ENCODE results near the gene DCLRE1B.

Gene DCLRE1B

GRCh38 chr1:113922957-113923356 is 17.8 kb downstream of the DCLRE1B start:
- DNase-seq (ENCODE audit: low read depth in 1 of 2, low spot score in 1 of 2) = no peak

GRCh38 chr1:113924473-113924872 is 19.3 kb downstream of the DCLRE1B start:
- DNase-seq (ENCODE audit: low read depth in 1 of 2, low spot score in 1 of 2) = no peak

GRCh38 chr1:113928187-113928930 is 23.2 kb downstream of the DCLRE1B start:
- DNase-seq (ENCODE audit: low read depth in 1 of 2, low spot score in 1 of 2) = no peak

GRCh38 chr1:113928941-113929749 is 24.0 kb downstream of the DCLRE1B start, which contains the start of gene HIPK1:
Gene HIPK1 (plus strand): TSS chr1:113929324.
- DNase-seq (ENCODE audit: low read depth in 1 of 2, low spot score in 1 of 2) = peak; percentile 84 to 90

- DNase-seq (ENCODE audit: low read depth in 1 of 2, low spot score in 1 of 2) = peak; percentile 32 to 57
These were observed 24.8 kb downstream of the DCLRE1B start for GRCh38 chr1:113929750-113930498.

GRCh38 chr1:113930499-113931161 is 25.5 kb downstream of the DCLRE1B start:
- DNase-seq (ENCODE audit: low read depth in 1 of 2, low spot score in 1 of 2) = peak in 1 of 2 donors; percentile 41

- DNase-seq (ENCODE audit: low read depth in 1 of 2, low spot score in 1 of 2) = no peak
These were observed 26.3 kb downstream of the DCLRE1B start for GRCh38 chr1:113931451-113931851.

- no peak for DNase-seq (ENCODE audit: low read depth in 1 of 2, low spot score in 1 of 2)
These were observed 28.9 kb downstream of the DCLRE1B start for GRCh38 chr1:113934006-113934405.

GRCh38 chr1:113934511-113935055 is 29.5 kb downstream of the DCLRE1B start:
- DNase-seq (ENCODE audit: low read depth in 1 of 2, low spot score in 1 of 2) = no peak

GRCh38 chr1:113935176-113935575 is 30.1 kb downstream of the DCLRE1B start:
- DNase-seq (ENCODE audit: low read depth in 1 of 2, low spot score in 1 of 2) = no peak

GRCh38 chr1:113935970-113936369 is 30.8 kb downstream of the DCLRE1B start:
- DNase-seq (ENCODE audit: low read depth in 1 of 2, low spot score in 1 of 2) = no peak

- no peak for DNase-seq (ENCODE audit: low read depth in 1 of 2, low spot score in 1 of 2)
These were observed 32.0 kb downstream of the DCLRE1B start for GRCh38 chr1:113937146-113937545.

GRCh38 chr1:113938192-113938591 is 33.1 kb downstream of the DCLRE1B start:
- no peak for DNase-seq (ENCODE audit: low read depth in 1 of 2, low spot score in 1 of 2)

GRCh38 chr1:113940365-113941244 is 35.5 kb downstream of the DCLRE1B start:
- DNase-seq (ENCODE audit: low read depth in 1 of 2, low spot score in 1 of 2) = peak in 1 of 2 donors; percentile 21

- DNase-seq (ENCODE audit: low read depth in 1 of 2, low spot score in 1 of 2) = no peak
These were observed 36.1 kb downstream of the DCLRE1B start for GRCh38 chr1:113941245-113941559.

- DNase-seq (ENCODE audit: low read depth in 1 of 2, low spot score in 1 of 2) = no peak
These were observed 37.4 kb downstream of the DCLRE1B start for GRCh38 chr1:113942527-113942926.

GRCh38 chr1:113943028-113943811 is 38.1 kb downstream of the DCLRE1B start:
- no peak for DNase-seq (ENCODE audit: low read depth in 1 of 2, low spot score in 1 of 2)

GRCh38 chr1:113945329-113945728 is 40.2 kb downstream of the DCLRE1B start:
- DNase-seq (ENCODE audit: low read depth in 1 of 2, low spot score in 1 of 2) = no peak

GRCh38 chr1:113946112-113946511 is 41.0 kb downstream of the DCLRE1B start:
- DNase-seq (ENCODE audit: low read depth in 1 of 2, low spot score in 1 of 2) = no peak
